ENCODE measurements around the gene PDRG1. TPM values are rescaled to one million over a fixed set of nuclear protein-coding genes. Genes with fewer than 3 reads are reported as not detected.

PDRG1 gene
- total and polyA plus RNA-seq, 7 experiments from 2014 or later = 7.5 to 25.0 (median 13.6) TPM

GRCh38 chr20:31914170-31914569 lies 37.7 kb downstream of the PDRG1 start:
- POLR2A ChIA-PET = no interaction called here
- no peak overlapping the region for H3K27ac Mint-ChIP-seq
- H3K36me3 Mint-ChIP-seq = no peaks in the 10 kb centered on the region

DNA sequence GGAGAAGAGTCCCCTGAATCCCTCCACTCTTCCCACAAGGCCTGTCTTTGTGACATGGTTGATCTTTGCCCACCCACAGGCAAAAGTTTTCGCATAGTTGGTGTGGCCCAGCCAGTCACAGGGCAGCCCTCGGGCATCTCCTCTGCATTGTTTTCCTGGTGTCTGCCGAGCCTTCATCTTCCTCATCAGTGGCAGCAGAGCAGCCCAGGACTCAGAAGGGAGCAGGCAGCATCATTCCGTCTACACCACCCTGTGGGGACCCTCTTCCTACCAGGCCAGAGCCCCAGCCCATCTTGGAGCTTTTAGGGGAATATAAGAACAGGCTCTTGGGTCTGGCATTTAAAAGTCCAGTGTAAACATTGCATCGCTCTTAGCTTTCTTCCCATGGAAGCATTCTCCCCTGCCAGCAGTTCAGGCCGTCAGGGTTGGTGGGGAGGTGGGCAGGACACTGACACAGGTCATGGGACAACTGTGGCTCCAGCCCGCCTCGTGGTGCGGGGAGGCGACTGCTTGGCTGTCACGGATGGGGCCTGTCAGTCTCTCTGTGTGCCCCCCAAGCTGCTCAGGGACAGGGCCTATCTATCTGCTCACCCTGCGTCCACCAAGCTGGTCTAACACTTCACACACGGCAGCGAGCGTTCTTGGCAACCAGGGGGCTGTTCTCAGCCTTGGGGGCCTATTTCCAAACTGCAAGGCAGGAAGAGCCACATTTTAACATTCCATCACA lies 38.3 kb downstream of the PDRG1 start:
- ATAC-seq (no peak), DNase-seq (no peak)
- Mint-ChIP-seq H3K4me3 (no peak overlapping the region), H3K27ac (no peak overlapping the region), H3K9me3 (peaks cover 0 to 2% (median 0%) of the 10 kb centered on the region in 11 donors), H3K27me3 (peaks cover 0 to 8% (median under 1%) of the 10 kb centered on the region in 5 donors), H3K36me3 (no peaks in the 10 kb centered on the region), H3K4me1 (no peaks in the 10 kb centered on the region)
- ChIA-PET CTCF (no interaction called here), POLR2A (no interaction called here)
- Histone ChIP-seq H3K4me3 (ENCODE audit: low read length) (no peak overlapping the region), H3K27me3 (ENCODE audit: control insufficient read depth in 2 of 2, insufficient read depth in 2 of 2, low read length in 2 of 2) (no peaks in the 10 kb centered on the region), H3K9me3 (ENCODE audit: control insufficient read depth in 2 of 3, low read length in 3 of 3) (no peaks in the 10 kb centered on the region), H3K4me1 (ENCODE audit: control insufficient read depth in 2 of 2, insufficient read depth in 2 of 2, low read length in 2 of 2) (no peaks in the 10 kb centered on the region), H3K36me3 (ENCODE audit: control insufficient read depth in 2 of 3, insufficient read depth in 3 of 3, low read length in 3 of 3) (no peaks in the 10 kb centered on the region), H3K27ac (ENCODE audit: low read depth, low read length) (no peak overlapping the region)
- intact Hi-C loops (cut with micrococcal nuclease) = no loop called here

More at GRCh38 chr20:31914170-31914569, 37.7 kb downstream of the PDRG1 start:
- Histone ChIP-seq H3K4me3 (ENCODE audit: low read length) (no peak overlapping the region), H3K9me3 (ENCODE audit: control insufficient read depth in 2 of 3, low read length in 3 of 3) (no peaks in the 10 kb centered on the region), H3K27ac (ENCODE audit: low read depth, low read length) (no peak overlapping the region), H3K27me3 (ENCODE audit: control insufficient read depth in 2 of 2, insufficient read depth in 2 of 2, low read length in 2 of 2) (no peaks in the 10 kb centered on the region), H3K36me3 (ENCODE audit: control insufficient read depth in 2 of 3, insufficient read depth in 3 of 3, low read length in 3 of 3) (no peaks in the 10 kb centered on the region), H3K4me1 (ENCODE audit: control insufficient read depth in 2 of 2, insufficient read depth in 2 of 2, low read length in 2 of 2) (no peaks in the 10 kb centered on the region)
- intact Hi-C loops (cut with micrococcal nuclease) = no loop called here
- no peaks in the 10 kb centered on the region for H3K4me1 Mint-ChIP-seq
- no peaks in the 10 kb centered on the region for H3K9me3 Mint-ChIP-seq
- CTCF ChIA-PET = no interaction called here
- ATAC-seq (no peak), DNase-seq (no peak)
- peaks cover 0 to 10% (median 6%) of the 10 kb centered on the region in 5 donors for H3K27me3 Mint-ChIP-seq
- no peak overlapping the region for H3K4me3 Mint-ChIP-seq

- Mint-ChIP-seq H3K9me3 (peaks cover 0 to 2% (median 0%) of the 10 kb centered on the region in 11 donors), H3K27me3 (peaks cover 0 to 5% (median 0%) of the 10 kb centered on the region in 5 donors), H3K27ac (no peak overlapping the region), H3K4me3 (no peak overlapping the region), H3K4me1 (peaks cover 0 to 3% (median 0%) of the 10 kb centered on the region in 7 donors), H3K36me3 (no peaks in the 10 kb centered on the region)
- Histone ChIP-seq H3K36me3 (ENCODE audit: control insufficient read depth in 2 of 3, insufficient read depth in 3 of 3, low read length in 3 of 3) (no peaks in the 10 kb centered on the region), H3K27ac (ENCODE audit: low read depth, low read length) (no peak overlapping the region), H3K4me3 (ENCODE audit: low read length) (no peak overlapping the region), H3K9me3 (ENCODE audit: control insufficient read depth in 2 of 3, low read length in 3 of 3) (no peaks in the 10 kb centered on the region), H3K27me3 (ENCODE audit: control insufficient read depth in 2 of 2, insufficient read depth in 2 of 2, low read length in 2 of 2) (no peaks in the 10 kb centered on the region), H3K4me1 (ENCODE audit: control insufficient read depth in 2 of 2, insufficient read depth in 2 of 2, low read length in 2 of 2) (no peaks in the 10 kb centered on the region)
- intact Hi-C loops (cut with micrococcal nuclease) = no loop called here
- ATAC-seq (no peak), DNase-seq (no peak)
- POLR2A ChIA-PET = no interaction called here
- CTCF ChIA-PET = interaction anchor here (0.6 kb wide), 1 partner anchor 284 kb away, joined by 4 read pairs; no protein-coding TSS in a partner anchor
These were observed 41.6 kb downstream of the PDRG1 start for GRCh38 chr20:31910071-31910803.

- no peak overlapping the region for H3K27ac Mint-ChIP-seq
- intact Hi-C loops (cut with micrococcal nuclease) = no loop called here
- peaks cover 0 to 5% (median 0%) of the 10 kb centered on the region in 5 donors for H3K27me3 Mint-ChIP-seq
- no peaks in the 10 kb centered on the region for H3K4me1 ChIP-seq (ENCODE audit: control insufficient read depth in 2 of 2, insufficient read depth in 2 of 2, low read length in 2 of 2)
- peaks cover 0 to 3% (median 0%) of the 10 kb centered on the region in 7 donors for H3K4me1 Mint-ChIP-seq
- peaks cover 0 to 2% (median 0%) of the 10 kb centered on the region in 11 donors for H3K9me3 Mint-ChIP-seq
- ChIA-PET CTCF (no interaction called here), POLR2A (no interaction called here)
- no peaks in the 10 kb centered on the region for H3K36me3 ChIP-seq (ENCODE audit: control insufficient read depth in 2 of 3, insufficient read depth in 3 of 3, low read length in 3 of 3)
- H3K27ac ChIP-seq (ENCODE audit: low read depth, low read length) = no peak overlapping the region
- H3K4me3 Mint-ChIP-seq = no peak overlapping the region
- DNase-seq (no peak), ATAC-seq (no peak)
- no peak overlapping the region for H3K4me3 ChIP-seq (ENCODE audit: low read length)
- no peaks in the 10 kb centered on the region for H3K9me3 ChIP-seq (ENCODE audit: control insufficient read depth in 2 of 3, low read length in 3 of 3)
- no peaks in the 10 kb centered on the region for H3K27me3 ChIP-seq (ENCODE audit: control insufficient read depth in 2 of 2, insufficient read depth in 2 of 2, low read length in 2 of 2)
- no peaks in the 10 kb centered on the region for H3K36me3 Mint-ChIP-seq
These were observed 42.4 kb downstream of the PDRG1 start for GRCh38 chr20:31909253-31910070.

DNA sequence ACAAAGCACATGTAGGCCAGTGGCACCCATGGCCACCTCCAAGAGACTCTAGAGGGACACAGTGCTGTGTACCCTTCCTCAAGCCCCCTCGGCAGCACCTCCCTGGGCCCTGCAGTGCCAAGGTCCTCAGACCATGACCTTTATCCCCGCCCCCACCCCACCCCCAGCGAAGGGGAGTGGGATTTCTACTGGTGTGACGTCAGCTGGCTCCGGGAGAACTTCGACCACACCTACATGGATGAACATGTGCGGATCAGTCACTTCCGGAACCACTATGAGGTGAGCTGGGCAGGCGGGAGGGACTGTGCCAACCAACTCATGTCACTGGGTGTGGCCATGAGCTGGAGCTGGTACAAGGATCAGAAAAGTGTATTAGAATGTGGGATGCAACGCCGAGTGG lies 43.4 kb downstream of the PDRG1 start:
- POLR2A ChIA-PET = no interaction called here
- no peaks in the 10 kb centered on the region for H3K27me3 ChIP-seq (ENCODE audit: control insufficient read depth in 2 of 2, insufficient read depth in 2 of 2, low read length in 2 of 2)
- no peak overlapping the region for H3K4me3 Mint-ChIP-seq
- no peaks in the 10 kb centered on the region for H3K36me3 ChIP-seq (ENCODE audit: control insufficient read depth in 2 of 3, insufficient read depth in 3 of 3, low read length in 3 of 3)
- DNase-seq (no peak), ATAC-seq (no peak)
- H3K4me1 Mint-ChIP-seq = peaks cover 0 to 3% (median 0%) of the 10 kb centered on the region in 7 donors
- H3K27me3 Mint-ChIP-seq = peaks cover 0 to 5% (median 0%) of the 10 kb centered on the region in 5 donors
- H3K27ac Mint-ChIP-seq = no peak overlapping the region
- no peaks in the 10 kb centered on the region for H3K4me1 ChIP-seq (ENCODE audit: control insufficient read depth in 2 of 2, insufficient read depth in 2 of 2, low read length in 2 of 2)
- H3K36me3 Mint-ChIP-seq = no peaks in the 10 kb centered on the region
- H3K27ac ChIP-seq (ENCODE audit: low read depth, low read length) = no peak overlapping the region
- H3K9me3 ChIP-seq (ENCODE audit: control insufficient read depth in 2 of 3, low read length in 3 of 3) = no peaks in the 10 kb centered on the region
- CTCF ChIA-PET = no interaction called here
- peaks cover 0 to 2% (median 0%) of the 10 kb centered on the region in 11 donors for H3K9me3 Mint-ChIP-seq
- intact Hi-C loops (cut with micrococcal nuclease) = no loop called here
- no peak overlapping the region for H3K4me3 ChIP-seq (ENCODE audit: low read length)

DNA sequence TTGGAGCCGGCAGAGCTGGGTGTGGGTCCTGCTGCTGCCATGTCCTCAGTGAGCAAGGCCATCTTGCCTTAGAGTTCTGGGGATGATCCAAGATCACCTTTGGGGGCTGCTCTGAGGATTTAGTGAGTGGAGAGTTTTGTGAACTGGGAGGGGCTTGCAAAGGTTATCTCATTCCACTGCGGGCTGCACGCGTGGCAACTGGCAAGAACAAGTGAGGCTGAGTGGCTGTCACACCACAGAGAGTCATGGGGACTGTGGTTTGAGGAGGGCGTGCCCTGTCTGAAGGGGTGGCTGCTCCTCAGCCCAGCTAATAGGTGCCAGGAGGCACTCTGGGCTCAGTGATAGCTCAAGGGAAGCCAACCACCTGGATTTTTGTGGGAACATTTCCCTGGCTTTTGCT lies 43.8 kb downstream of the PDRG1 start:
- Mint-ChIP-seq H3K9me3 (peaks cover 0 to 2% (median 0%) of the 10 kb centered on the region in 11 donors), H3K27me3 (peaks cover 0 to 7% (median 0%) of the 10 kb centered on the region in 5 donors), H3K4me1 (peaks cover 0 to 3% (median 0%) of the 10 kb centered on the region in 7 donors), H3K36me3 (no peaks in the 10 kb centered on the region), H3K27ac (no peak overlapping the region), H3K4me3 (no peak overlapping the region)
- CTCF ChIA-PET = no interaction called here
- no peak overlapping the region for H3K27ac ChIP-seq (ENCODE audit: low read depth, low read length)
- H3K9me3 ChIP-seq (ENCODE audit: control insufficient read depth in 2 of 3, low read length in 3 of 3) = no peaks in the 10 kb centered on the region
- H3K4me1 ChIP-seq (ENCODE audit: control insufficient read depth in 2 of 2, insufficient read depth in 2 of 2, low read length in 2 of 2) = no peaks in the 10 kb centered on the region
- intact Hi-C loops (cut with micrococcal nuclease) = no loop called here
- no peaks in the 10 kb centered on the region for H3K36me3 ChIP-seq (ENCODE audit: control insufficient read depth in 2 of 3, insufficient read depth in 3 of 3, low read length in 3 of 3)
- POLR2A ChIA-PET = no interaction called here
- ATAC-seq (peak; percentile 29), DNase-seq (no peak)
- H3K27me3 ChIP-seq (ENCODE audit: control insufficient read depth in 2 of 2, insufficient read depth in 2 of 2, low read length in 2 of 2) = no peaks in the 10 kb centered on the region
- H3K4me3 ChIP-seq (ENCODE audit: low read length) = no peak overlapping the region
